Lung (tissue), 12 donors: ENCODE results near the gene SCGB1A1. TPM values are rescaled to one million over a fixed set of nuclear protein-coding genes. Genes with fewer than 3 reads are reported as not detected.

Experiments
- ATAC-seq: fragments of 200-7000 bp; cut with Tn5 transposase; one replicate; pipeline ENCODE4 v1.9.1; 2020; ENCODE audit warnings: moderate number of reproducible peaks; ENCODE audit not compliant: insufficient read depth, low FRiP score
- DNase-seq, 3 donors: peaks; one replicate each; pipeline ENCODE4 v3.0.0-alpha.2; 2013 to 2017
- H3K27ac ChIP-seq, 2 donors: one replicate each; pipeline ENCODE4 v1.5.1; 2013; ENCODE audit warnings: mild to moderate bottlenecking in 2 of 2, moderate library complexity in 2 of 2, control low read depth in 1 of 2, inconsistent platforms in 1 of 2, low read depth in 1 of 2, low read length in 1 of 2
- H3K27me3 ChIP-seq, 3 donors: one replicate each; pipeline ENCODE4 v1.5.1; 2013; ENCODE audit warnings: low read length in 2 of 3; ENCODE audit not compliant: control insufficient read depth in 3 of 3, insufficient read depth in 3 of 3
- H3K36me3 ChIP-seq, 4 donors: one replicate each; pipeline ENCODE4 v1.5.1; 2013; ENCODE audit warnings: low read length in 4 of 4, mild to moderate bottlenecking in 1 of 4, moderate library complexity in 1 of 4; ENCODE audit not compliant: control insufficient read depth in 4 of 4, insufficient read depth in 4 of 4
- H3K4me1 ChIP-seq, 5 donors: one replicate each; pipeline ENCODE4 v1.5.1; 2013; ENCODE audit warnings: low read length in 5 of 5, mild to moderate bottlenecking in 2 of 5, moderate library complexity in 1 of 5; ENCODE audit not compliant: control insufficient read depth in 5 of 5, insufficient read depth in 5 of 5
- H3K4me3 ChIP-seq: one replicate; pipeline ENCODE4 v1.5.1; 2013; ENCODE audit warnings: mild to moderate bottlenecking, control low read depth, moderate library complexity
- H3K9ac ChIP-seq, 2 donors: one replicate each; pipeline ENCODE4 v1.5.1; 2013; ENCODE audit warnings: low read length in 2 of 2, control low read depth in 1 of 2; ENCODE audit not compliant: insufficient read depth in 1 of 2
- H3K9me3 ChIP-seq, 4 donors: one replicate each; pipeline ENCODE4 v1.5.1; 2013; ENCODE audit warnings: low read length in 3 of 4, mild to moderate bottlenecking in 1 of 4, moderate library complexity in 1 of 4; ENCODE audit not compliant: control insufficient read depth in 4 of 4, insufficient read depth in 3 of 4
- WGBS, 2 donors: extraction: QIAGEN DNeasy Blood & Tissue Kit; methylation state at CpG; one replicate each; pipeline ENCODE4 v1.1.7; 2013; 5-methylcytosine and 5-hydroxymethylcytosine counted together
- polyA plus RNA-seq, 2 donors: library from polyadenylated mRNA; stranded (reverse); fragments of 200-250 nt; gene quantifications; one replicate each; pipeline ENCODE4 v1.2.1, GENCODE V29; 2013
- total RNA-seq, 2 donors: library from RNA; depleted of rRNA in 1 of 2; stranded (reverse); fragments of >200 nt in 1 of 2; gene quantifications; one replicate each; pipeline ENCODE4 v1.2.1, GENCODE V29; 2014 to 2021
- TF ChIP-seq, protein P1 (sequence below): IDR thresholded peaks from 2 replicates; pipeline ENCODE4 v1.5.1; 2012; ENCODE audit warnings: mild to moderate bottlenecking; ENCODE audit errors: control extremely low read depth, extremely low read depth
- donor health status: control.
- donor health status: control.
- donor health status: Bipolar disorder and iron deficiency.
- donor health status: healthy.
- donor health status: DM: yes; HTN: yes; CAD: no.

SCGB1A1 gene
- total and polyA plus RNA-seq, 4 donors: 16.0 to 6,099 (median 3,995) TPM

DNA sequence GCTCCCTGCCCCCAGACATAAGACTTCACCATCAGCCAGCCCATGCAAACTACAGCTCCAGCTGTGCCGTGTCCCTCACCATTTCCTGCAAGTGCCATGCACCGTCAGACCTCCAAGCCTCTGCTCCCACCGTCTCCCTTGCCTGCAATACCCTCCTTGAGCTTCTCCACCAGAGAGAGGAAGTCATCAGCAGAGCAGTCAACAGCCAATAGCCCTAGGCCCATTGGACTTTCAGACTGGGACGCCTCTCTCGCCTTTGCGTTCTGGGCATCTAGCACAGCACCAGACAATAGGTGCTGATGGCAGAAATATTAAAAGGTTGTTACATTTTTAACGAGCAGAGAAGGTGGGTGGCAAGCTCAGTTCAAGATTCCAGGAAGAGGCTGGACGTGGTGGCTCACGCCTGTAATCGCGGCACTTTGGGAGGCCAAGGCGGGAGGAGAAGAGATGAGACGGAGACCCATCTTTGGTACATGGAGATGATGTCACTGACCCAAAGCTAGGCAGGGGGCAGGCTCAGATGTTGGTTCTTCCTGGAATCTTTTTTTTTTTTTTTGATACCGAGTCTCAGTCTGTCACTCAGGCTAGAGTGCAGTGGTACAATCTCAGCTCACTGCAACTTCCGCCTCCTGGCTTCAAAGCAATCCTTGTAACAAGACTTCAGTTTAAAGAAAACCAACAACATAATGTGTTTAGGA is 31.9 kb downstream of the SCGB1A1 start:
- 84 to 88% methylated on average over 15 of the region's 15 CpGs for WGBS, 2 donors
- Histone ChIP-seq H3K4me3 (no peak overlapping the region), H3K27me3 (no peaks in the 10 kb centered on the region), H3K9me3 (no peaks in the 10 kb centered on the region), H3K4me1 (peaks cover 0 to 5% (median 2%) of the 10 kb centered on the region in 5 donors), H3K27ac (no peak overlapping the region), H3K36me3 (no peaks in the 10 kb centered on the region), H3K9ac (no peak overlapping the region)
- TF ChIP-seq, protein P1, sequence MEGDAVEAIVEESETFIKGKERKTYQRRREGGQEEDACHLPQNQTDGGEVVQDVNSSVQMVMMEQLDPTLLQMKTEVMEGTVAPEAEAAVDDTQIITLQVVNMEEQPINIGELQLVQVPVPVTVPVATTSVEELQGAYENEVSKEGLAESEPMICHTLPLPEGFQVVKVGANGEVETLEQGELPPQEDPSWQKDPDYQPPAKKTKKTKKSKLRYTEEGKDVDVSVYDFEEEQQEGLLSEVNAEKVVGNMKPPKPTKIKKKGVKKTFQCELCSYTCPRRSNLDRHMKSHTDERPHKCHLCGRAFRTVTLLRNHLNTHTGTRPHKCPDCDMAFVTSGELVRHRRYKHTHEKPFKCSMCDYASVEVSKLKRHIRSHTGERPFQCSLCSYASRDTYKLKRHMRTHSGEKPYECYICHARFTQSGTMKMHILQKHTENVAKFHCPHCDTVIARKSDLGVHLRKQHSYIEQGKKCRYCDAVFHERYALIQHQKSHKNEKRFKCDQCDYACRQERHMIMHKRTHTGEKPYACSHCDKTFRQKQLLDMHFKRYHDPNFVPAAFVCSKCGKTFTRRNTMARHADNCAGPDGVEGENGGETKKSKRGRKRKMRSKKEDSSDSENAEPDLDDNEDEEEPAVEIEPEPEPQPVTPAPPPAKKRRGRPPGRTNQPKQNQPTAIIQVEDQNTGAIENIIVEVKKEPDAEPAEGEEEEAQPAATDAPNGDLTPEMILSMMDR: no peak
- no peak for ATAC-seq
- peak in 1 of 3 donors; percentile 31 for DNase-seq

DNA sequence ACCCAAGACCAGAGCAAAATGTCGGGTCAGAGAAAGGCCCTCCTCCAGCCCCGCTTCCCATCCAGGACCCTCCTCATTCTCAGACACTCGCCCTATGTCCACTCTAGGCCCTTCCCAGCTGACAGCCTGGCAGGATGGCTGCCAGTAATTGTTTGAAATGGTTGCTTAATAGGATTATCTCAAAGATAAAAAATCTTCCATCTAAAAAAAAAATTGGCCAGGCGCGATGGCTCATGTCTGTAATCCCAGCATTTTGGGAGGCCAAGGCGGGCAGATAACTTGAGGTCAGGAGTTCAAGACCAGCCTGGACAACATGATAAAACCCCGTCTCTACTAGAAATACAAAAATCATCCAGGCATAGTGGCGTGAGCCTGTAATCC is 32.4 kb downstream of the SCGB1A1 start:
- peaks cover 0 to 2% (median 0%) of the 10 kb centered on the region in 4 donors for H3K9me3 ChIP-seq
- H3K4me3 ChIP-seq: no peak overlapping the region
- DNase-seq (peak in 2 of 3 donors; percentile 53 to 67), ATAC-seq (no peak)
- TF ChIP-seq, protein P1: no peak
- H3K27ac ChIP-seq: no peak overlapping the region
- no peaks in the 10 kb centered on the region for H3K4me1 ChIP-seq
- no peak overlapping the region for H3K9ac ChIP-seq
- no peaks in the 10 kb centered on the region for H3K36me3 ChIP-seq
- 85 to 91% methylated on average over 8 of the region's 8 CpGs for WGBS, 2 donors
- H3K27me3 ChIP-seq: no peaks in the 10 kb centered on the region

DNA sequence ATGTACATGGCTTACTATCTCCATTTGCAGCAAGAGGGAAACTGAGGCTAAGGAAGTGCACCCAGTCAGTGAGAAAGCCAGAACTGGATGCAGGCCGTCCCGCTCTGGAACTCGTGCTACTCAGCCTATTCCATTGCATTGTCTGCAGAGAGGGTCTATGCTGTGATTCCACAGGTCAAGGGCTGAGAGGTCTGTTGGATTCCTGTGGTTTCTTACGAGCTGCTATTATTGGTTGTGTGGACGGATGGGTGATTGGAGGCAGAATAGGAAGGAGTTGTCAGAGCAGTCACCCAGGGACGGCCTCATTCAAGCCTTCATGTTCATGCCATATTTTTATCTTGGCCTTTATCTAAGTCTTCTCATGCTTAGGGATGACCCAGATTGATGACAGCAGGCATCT is 33.4 kb downstream of the SCGB1A1 start:
- WGBS, 2 donors: 89 to 92% methylated on average over 6 of the region's 6 CpGs
- ATAC-seq: no peak
- Histone ChIP-seq H3K4me1 (no peaks in the 10 kb centered on the region), H3K9me3 (peaks cover 0 to 2% (median 0%) of the 10 kb centered on the region in 4 donors), H3K4me3 (no peak overlapping the region), H3K36me3 (no peaks in the 10 kb centered on the region), H3K9ac (no peak overlapping the region), H3K27me3 (no peaks in the 10 kb centered on the region), H3K27ac (no peak overlapping the region)
- DNase-seq: no peak
- TF ChIP-seq, protein P1: no peak
